A673 (cell line): ENCODE measurements around the gene SLC22A12.

Experiments
- EZH2 ChIP-seq: fragments of 200-600 bp; sonication (generic); IDR thresholded peaks from 2 replicates; pipeline ENCODE4 v1.6.1; 2017; ENCODE audit warnings: borderline replicate concordance, low read depth, mild to moderate bottlenecking, mixed read lengths, antibody characterized with exemption, low read length; ENCODE audit not compliant: poor library complexity, severe bottlenecking
- TF ChIP-seq, protein P1 (sequence below): fragments of 300-800, 200-600 bp; sonication (generic); conservative IDR thresholded peaks from 2 replicates; pipeline ENCODE4 v1.5.1; 2017; ENCODE audit warnings: low read depth, mild to moderate bottlenecking, antibody characterized with exemption, low read length, moderate library complexity, mixed read lengths

DNA sequence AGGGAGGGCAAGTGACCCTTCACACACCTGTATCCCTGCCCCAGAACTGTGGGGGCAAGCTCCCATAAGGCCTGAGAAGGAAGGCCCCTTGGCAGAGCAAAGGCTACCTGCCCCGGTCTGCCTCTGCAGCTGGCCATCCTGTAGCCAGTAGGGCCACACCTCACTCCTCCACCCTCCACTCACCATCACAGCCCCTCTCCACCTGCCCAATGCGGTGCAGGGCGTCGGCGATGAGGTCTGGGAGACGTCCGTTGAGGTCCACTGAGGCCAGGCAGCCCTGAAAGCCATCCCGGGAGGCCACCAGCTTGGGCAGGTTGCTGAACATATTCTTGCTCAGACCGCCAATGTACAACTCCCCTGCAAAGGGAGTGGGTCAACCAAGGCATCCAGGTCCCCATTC lies 57.5 kb downstream of the SLC22A12 start:
- TF ChIP-seq, protein P1, sequence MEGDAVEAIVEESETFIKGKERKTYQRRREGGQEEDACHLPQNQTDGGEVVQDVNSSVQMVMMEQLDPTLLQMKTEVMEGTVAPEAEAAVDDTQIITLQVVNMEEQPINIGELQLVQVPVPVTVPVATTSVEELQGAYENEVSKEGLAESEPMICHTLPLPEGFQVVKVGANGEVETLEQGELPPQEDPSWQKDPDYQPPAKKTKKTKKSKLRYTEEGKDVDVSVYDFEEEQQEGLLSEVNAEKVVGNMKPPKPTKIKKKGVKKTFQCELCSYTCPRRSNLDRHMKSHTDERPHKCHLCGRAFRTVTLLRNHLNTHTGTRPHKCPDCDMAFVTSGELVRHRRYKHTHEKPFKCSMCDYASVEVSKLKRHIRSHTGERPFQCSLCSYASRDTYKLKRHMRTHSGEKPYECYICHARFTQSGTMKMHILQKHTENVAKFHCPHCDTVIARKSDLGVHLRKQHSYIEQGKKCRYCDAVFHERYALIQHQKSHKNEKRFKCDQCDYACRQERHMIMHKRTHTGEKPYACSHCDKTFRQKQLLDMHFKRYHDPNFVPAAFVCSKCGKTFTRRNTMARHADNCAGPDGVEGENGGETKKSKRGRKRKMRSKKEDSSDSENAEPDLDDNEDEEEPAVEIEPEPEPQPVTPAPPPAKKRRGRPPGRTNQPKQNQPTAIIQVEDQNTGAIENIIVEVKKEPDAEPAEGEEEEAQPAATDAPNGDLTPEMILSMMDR = no peak
- no peak for TF ChIP-seq EZH2
